ENCODE data around the gene RS1.

DNA sequence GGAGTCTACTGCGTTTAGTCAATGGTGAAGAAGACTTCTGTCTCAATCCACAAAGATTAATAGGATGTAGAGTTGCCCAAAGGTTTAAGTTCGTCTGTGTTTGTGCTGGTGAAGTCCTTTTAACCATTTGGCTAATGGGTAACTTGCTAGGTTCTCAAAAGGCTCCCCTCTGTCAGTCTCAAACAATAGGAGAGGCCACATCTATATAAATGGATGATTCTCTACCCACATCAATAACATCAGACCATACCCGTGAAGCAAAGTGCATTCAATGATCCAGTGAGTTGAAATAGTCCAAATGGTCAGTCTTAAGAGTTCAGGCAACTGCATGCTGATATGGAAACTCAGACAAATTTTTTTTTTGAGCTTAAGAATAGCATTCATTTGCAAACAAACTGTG, 28.1 kb downstream of the RS1 start:
- TF ChIP-seq, protein P1, sequence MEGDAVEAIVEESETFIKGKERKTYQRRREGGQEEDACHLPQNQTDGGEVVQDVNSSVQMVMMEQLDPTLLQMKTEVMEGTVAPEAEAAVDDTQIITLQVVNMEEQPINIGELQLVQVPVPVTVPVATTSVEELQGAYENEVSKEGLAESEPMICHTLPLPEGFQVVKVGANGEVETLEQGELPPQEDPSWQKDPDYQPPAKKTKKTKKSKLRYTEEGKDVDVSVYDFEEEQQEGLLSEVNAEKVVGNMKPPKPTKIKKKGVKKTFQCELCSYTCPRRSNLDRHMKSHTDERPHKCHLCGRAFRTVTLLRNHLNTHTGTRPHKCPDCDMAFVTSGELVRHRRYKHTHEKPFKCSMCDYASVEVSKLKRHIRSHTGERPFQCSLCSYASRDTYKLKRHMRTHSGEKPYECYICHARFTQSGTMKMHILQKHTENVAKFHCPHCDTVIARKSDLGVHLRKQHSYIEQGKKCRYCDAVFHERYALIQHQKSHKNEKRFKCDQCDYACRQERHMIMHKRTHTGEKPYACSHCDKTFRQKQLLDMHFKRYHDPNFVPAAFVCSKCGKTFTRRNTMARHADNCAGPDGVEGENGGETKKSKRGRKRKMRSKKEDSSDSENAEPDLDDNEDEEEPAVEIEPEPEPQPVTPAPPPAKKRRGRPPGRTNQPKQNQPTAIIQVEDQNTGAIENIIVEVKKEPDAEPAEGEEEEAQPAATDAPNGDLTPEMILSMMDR (IDR thresholded peaks at IDR 0.05): no peak
- no peak for TF ChIP-seq POLR2A (IDR thresholded peaks at IDR 0.05)
- TF ChIP-seq EP300 (IDR thresholded peaks at IDR 0.05): no peak

All from ovary (tissue), 3 donors.